Right lobe of liver (tissue), 4 donors: ENCODE results near the gene PRUNE1.

Source experiments
- POLR2A ChIP-seq: fragments of 450-650 bp; IDR thresholded peaks from one replicate; pipeline ENCODE4 v1.6.1; 2017; ENCODE audit warnings: antibody characterized with exemption, mild to moderate bottlenecking
- TF ChIP-seq, protein P1 (sequence below), 4 donors: fragments of 200-600 bp in 3 of 4; fragments of 450-650 bp in 1 of 4; IDR thresholded peaks; one replicate each; pipeline versions ENCODE4 v1.5.1 to v1.8.0; 2016 to 2022; ENCODE audit warnings: antibody characterized with exemption in 4 of 4, mild to moderate bottlenecking in 2 of 4
- donor health status: DM: no; HTN: no; CAD: no.
- donor health status: DM: no; HTN: no; CAD: no.
- donor health status: DM: no; HTN: yes; CAD: no.

DNA sequence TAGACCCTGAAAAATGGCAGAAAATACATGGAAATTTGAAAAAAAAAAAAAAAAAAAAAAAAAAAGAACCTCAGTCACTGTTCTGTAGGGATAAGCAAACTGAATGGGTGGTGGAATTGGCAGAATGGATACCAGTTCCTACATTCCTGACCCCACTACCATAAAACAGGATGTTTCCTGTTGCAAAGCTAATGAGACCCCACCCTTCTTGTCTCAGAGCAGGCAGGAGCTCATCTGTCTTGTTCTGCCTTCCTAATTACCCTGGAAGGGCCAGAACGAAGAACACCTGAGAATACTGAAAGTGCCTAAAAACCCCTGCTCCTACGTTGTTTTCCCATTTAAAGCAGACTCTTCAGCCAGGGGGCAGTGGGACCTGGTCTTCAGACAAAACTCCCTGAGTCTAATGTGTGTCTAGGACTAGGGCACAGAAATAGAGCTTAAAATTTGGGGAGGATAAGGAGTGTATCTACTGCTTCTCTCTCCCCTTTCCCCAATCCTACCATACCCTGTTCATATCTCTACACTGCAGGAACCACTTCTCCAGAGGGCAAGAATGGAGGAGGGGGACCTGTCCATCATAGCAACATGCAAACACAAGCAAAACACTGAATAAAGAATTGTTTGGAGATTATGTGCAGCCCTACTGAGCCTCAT lies 43.2 kb downstream of the PRUNE1 start:
- TF ChIP-seq, protein P1, sequence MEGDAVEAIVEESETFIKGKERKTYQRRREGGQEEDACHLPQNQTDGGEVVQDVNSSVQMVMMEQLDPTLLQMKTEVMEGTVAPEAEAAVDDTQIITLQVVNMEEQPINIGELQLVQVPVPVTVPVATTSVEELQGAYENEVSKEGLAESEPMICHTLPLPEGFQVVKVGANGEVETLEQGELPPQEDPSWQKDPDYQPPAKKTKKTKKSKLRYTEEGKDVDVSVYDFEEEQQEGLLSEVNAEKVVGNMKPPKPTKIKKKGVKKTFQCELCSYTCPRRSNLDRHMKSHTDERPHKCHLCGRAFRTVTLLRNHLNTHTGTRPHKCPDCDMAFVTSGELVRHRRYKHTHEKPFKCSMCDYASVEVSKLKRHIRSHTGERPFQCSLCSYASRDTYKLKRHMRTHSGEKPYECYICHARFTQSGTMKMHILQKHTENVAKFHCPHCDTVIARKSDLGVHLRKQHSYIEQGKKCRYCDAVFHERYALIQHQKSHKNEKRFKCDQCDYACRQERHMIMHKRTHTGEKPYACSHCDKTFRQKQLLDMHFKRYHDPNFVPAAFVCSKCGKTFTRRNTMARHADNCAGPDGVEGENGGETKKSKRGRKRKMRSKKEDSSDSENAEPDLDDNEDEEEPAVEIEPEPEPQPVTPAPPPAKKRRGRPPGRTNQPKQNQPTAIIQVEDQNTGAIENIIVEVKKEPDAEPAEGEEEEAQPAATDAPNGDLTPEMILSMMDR (IDR thresholded peaks at IDR 0.05) = no peak
- TF ChIP-seq POLR2A = no peak
